ENCODE data around the gene CEP89.

The CEP89 gene

DNA sequence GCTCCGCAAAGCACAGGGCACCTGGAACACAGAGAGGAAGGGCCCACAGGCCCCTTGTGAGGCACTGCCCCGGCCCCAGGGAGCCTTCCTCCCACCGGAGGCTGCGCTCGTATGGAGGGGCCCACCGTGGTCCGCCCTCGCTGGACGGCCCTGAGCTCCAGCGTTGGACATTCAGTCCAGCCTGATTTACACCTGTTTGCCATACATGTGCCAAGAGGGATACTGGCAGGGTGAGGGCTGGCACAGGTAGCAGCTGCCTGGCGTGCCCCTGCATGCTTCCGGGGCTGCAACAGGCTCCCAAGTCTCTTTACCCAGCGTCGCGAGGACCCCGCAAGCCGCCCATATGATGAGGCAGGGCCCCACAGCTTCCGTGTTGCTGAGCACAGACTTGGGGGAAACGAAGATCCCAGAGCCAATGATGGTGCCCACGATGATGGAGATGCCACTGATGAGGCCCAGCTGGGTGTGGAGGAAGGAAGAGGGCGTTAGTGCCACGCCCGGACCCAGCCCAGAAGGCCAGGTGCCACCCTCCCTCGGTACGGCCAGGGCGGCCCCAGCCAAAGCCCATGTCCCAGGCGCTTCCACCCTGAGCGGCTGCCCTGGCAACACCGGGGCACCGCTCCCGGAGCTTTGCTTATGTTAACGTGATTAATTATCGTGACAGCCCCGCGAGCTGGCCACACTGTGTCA is 107.3 kb downstream of the CEP89 start:
- Histone ChIP-seq H3K9ac (ENCODE audit: low read depth, low read length, poor library complexity, severe bottlenecking) (no peak overlapping the region), H2AFZ (ENCODE audit: low read length) (no peak overlapping the region), H3K79me2 (ENCODE audit: insufficient read depth, low read length) (no peaks in the 10 kb centered on the region), H3K9me2 (replicated peaks; ENCODE audit: low read depth, low read length) (no peaks in the 10 kb centered on the region), H3F3A (ENCODE audit: low read depth) (no peaks in the 10 kb centered on the region), H4K20me1 (ENCODE audit: insufficient read depth, low read length, poor library complexity, severe bottlenecking) (no peaks in the 10 kb centered on the region), H3K9me3 (ENCODE audit: insufficient read depth, low read depth, low read length) (no peaks in the 10 kb centered on the region), H3K4me2 (ENCODE audit: low read depth, low read length, poor library complexity, severe bottlenecking) (no peak overlapping the region), H3K4me1 (ENCODE audit: insufficient read depth, low read length, poor library complexity, severe bottlenecking) (no peaks in the 10 kb centered on the region), H3K36me3 (ENCODE audit: insufficient read depth, low read length) (no peaks in the 10 kb centered on the region), H3K27me3 (ENCODE audit: insufficient read depth, low read length, poor library complexity, severe bottlenecking) (no peaks in the 10 kb centered on the region), H3K4me3 (ENCODE audit: low read length, poor library complexity, severe bottlenecking) (no peak overlapping the region)
- TF ChIP-seq, protein P1, sequence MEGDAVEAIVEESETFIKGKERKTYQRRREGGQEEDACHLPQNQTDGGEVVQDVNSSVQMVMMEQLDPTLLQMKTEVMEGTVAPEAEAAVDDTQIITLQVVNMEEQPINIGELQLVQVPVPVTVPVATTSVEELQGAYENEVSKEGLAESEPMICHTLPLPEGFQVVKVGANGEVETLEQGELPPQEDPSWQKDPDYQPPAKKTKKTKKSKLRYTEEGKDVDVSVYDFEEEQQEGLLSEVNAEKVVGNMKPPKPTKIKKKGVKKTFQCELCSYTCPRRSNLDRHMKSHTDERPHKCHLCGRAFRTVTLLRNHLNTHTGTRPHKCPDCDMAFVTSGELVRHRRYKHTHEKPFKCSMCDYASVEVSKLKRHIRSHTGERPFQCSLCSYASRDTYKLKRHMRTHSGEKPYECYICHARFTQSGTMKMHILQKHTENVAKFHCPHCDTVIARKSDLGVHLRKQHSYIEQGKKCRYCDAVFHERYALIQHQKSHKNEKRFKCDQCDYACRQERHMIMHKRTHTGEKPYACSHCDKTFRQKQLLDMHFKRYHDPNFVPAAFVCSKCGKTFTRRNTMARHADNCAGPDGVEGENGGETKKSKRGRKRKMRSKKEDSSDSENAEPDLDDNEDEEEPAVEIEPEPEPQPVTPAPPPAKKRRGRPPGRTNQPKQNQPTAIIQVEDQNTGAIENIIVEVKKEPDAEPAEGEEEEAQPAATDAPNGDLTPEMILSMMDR (conservative IDR thresholded peaks at IDR 0.05; ENCODE audit: low read length) = no peak
- TF ChIP-seq EZH2phosphoT487 (IDR thresholded peaks at IDR 0.05; ENCODE audit: borderline replicate concordance) = no peak

DNA sequence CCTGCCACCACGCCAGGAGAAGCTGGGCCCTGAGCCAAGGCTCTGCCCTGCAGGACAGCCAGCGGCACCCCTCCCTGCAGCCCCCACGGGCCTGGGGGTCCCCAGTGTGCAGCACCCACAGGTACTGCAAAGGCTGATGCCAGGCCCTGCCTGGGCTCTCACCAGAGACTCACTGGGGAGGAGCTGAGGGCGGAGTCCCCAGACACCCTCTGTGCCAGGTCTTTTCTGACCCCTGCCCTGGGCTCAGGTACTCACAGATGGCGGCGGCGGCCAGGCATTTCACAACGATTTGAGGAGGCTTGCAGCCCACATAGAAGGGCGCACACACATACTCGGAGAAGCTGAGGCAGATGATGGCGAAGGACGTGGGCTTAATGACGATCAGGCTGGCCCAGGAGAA is 107.9 kb downstream of the CEP89 start:
- H3K27me3 ChIP-seq (ENCODE audit: insufficient read depth, low read length, poor library complexity, severe bottlenecking) = no peaks in the 10 kb centered on the region
- no peaks in the 10 kb centered on the region for H3F3A ChIP-seq (ENCODE audit: low read depth)
- TF ChIP-seq, protein P1 (conservative IDR thresholded peaks at IDR 0.05; ENCODE audit: low read length) = no peak
- no peak for TF ChIP-seq EZH2phosphoT487 (IDR thresholded peaks at IDR 0.05; ENCODE audit: borderline replicate concordance)
- H3K4me1 ChIP-seq (ENCODE audit: insufficient read depth, low read length, poor library complexity, severe bottlenecking) = no peaks in the 10 kb centered on the region
- H4K20me1 ChIP-seq (ENCODE audit: insufficient read depth, low read length, poor library complexity, severe bottlenecking) = no peaks in the 10 kb centered on the region
- H3K4me2 ChIP-seq (ENCODE audit: low read depth, low read length, poor library complexity, severe bottlenecking) = no peak overlapping the region
- no peak overlapping the region for H2AFZ ChIP-seq (ENCODE audit: low read length)
- no peak overlapping the region for H3K9ac ChIP-seq (ENCODE audit: low read depth, low read length, poor library complexity, severe bottlenecking)
- no peaks in the 10 kb centered on the region for H3K79me2 ChIP-seq (ENCODE audit: insufficient read depth, low read length)
- no peaks in the 10 kb centered on the region for H3K9me2 ChIP-seq (replicated peaks; ENCODE audit: low read depth, low read length)
- H3K9me3 ChIP-seq (ENCODE audit: insufficient read depth, low read depth, low read length) = no peaks in the 10 kb centered on the region
- H3K36me3 ChIP-seq (ENCODE audit: insufficient read depth, low read length) = no peaks in the 10 kb centered on the region
- no peak overlapping the region for H3K4me3 ChIP-seq (ENCODE audit: low read length, poor library complexity, severe bottlenecking)

DNA sequence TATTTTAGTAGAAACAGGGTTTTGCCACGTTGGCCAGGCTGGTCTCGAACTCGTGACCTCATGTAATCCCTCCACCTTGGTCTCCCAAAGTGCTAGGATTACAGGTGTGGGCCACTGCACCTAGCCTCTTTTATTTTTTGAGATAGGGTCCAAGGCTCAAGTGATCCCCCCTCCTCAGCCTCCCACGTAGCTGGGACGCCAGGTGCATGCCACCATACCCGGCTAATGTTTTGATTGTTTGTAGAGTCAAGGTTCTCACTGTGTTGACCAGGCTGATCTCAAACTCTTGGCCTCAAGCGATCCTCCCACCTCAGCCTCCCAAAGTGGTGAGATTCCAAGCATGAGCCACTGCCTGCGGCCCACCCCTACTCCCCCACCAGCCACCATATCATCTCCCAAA is 108.5 kb downstream of the CEP89 start:
- Histone ChIP-seq H3K4me1 (ENCODE audit: insufficient read depth, low read length, poor library complexity, severe bottlenecking) (no peaks in the 10 kb centered on the region), H4K20me1 (ENCODE audit: insufficient read depth, low read length, poor library complexity, severe bottlenecking) (no peaks in the 10 kb centered on the region), H3F3A (ENCODE audit: low read depth) (no peaks in the 10 kb centered on the region), H3K27me3 (ENCODE audit: insufficient read depth, low read length, poor library complexity, severe bottlenecking) (no peaks in the 10 kb centered on the region), H3K36me3 (ENCODE audit: insufficient read depth, low read length) (no peaks in the 10 kb centered on the region), H3K4me2 (ENCODE audit: low read depth, low read length, poor library complexity, severe bottlenecking) (no peak overlapping the region), H2AFZ (ENCODE audit: low read length) (no peak overlapping the region), H3K9me2 (replicated peaks; ENCODE audit: low read depth, low read length) (no peaks in the 10 kb centered on the region), H3K79me2 (ENCODE audit: insufficient read depth, low read length) (no peaks in the 10 kb centered on the region), H3K4me3 (ENCODE audit: low read length, poor library complexity, severe bottlenecking) (no peak overlapping the region), H3K9ac (ENCODE audit: low read depth, low read length, poor library complexity, severe bottlenecking) (no peak overlapping the region), H3K9me3 (ENCODE audit: insufficient read depth, low read depth, low read length) (no peaks in the 10 kb centered on the region)
- no peak for TF ChIP-seq EZH2phosphoT487 (IDR thresholded peaks at IDR 0.05; ENCODE audit: borderline replicate concordance)
- TF ChIP-seq, protein P1 (conservative IDR thresholded peaks at IDR 0.05; ENCODE audit: low read length) = no peak
